Stimulated activated CD4-positive, alpha-beta T cell treated with anti-CD3 and anti-CD28 coated beads, Interleukin-4, amount 100 ng/mL, for 1 hour (primary cell): ENCODE results near the gene ARL8B.

Experiments
- DNase-seq: peaks from one replicate; pipeline ENCODE4 v3.0.0-alpha.2; 2020

ARL8B gene

GRCh38 chr3:5217824-5218595 is 95.9 kb downstream of the ARL8B start:
- DNase-seq: no peak

- no peak for DNase-seq
These were observed 96.7 kb downstream of the ARL8B start for GRCh38 chr3:5218815-5219214.

GRCh38 chr3:5219216-5219615 is 97.1 kb downstream of the ARL8B start:
- DNase-seq: no peak

DNA sequence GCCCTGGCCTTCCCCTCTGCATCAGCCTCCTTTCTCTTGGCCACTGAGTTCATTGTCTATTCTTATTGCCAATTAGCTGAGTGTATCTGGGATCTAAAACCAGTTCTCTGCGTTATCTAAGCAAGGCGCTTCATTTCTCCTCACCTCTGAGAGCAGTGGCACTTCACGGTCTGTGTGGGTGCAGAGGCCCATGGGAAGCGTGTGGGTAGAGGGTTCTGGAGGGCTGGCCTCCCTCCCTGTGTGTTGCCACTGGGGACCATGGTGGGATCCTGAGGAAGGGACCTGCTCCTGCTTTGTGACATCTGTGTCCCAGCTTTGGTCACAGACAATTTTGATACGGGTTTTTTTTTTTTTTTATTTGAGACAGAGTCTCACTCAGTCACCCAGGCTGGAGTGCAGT is 98.1 kb downstream of the ARL8B start:
- no peak for DNase-seq

GRCh38 chr3:5220667-5221431 is 98.8 kb downstream of the ARL8B start:
- DNase-seq: no peak

- DNase-seq: no peak
These were observed 99.6 kb downstream of the ARL8B start for GRCh38 chr3:5221701-5222100.

GRCh38 chr3:5222283-5223005 is 100.4 kb downstream of the ARL8B start:
- DNase-seq: no peak

GRCh38 chr3:5226783-5227182 is 104.7 kb downstream of the ARL8B start:
- no peak for DNase-seq

- no peak for DNase-seq
These were observed 105.7 kb downstream of the ARL8B start for GRCh38 chr3:5227812-5228211.

GRCh38 chr3:5229414-5229813 is 107.3 kb downstream of the ARL8B start:
- no peak for DNase-seq
